ENCODE data around the gene ZC3H10.
"Not testable (repeated sequence)": the region's sequence is repeated elsewhere in the genome, so short reads cannot be mapped to it uniquely, and the experiment has no call there.

The ZC3H10 gene

DNA sequence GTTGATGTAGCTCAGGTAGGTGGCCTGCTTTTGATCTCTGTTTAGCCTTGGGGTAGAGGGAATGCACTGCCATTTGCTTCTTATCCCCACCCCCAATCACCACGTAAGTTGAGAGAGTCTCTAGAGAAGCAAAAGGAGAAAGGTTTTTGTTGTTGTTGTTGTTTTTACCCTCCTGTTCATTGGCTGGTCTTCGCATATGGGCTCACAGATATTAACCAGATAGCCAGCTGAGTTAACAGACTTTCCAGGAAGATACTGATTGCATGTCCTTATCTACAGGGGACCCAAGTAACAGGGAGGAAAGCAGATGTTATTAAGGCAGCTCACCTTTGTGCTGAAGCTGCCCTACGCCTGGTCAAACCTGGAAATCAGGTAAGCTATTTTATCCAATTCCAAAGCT is 10.8 kb upstream of the ZC3H10 start:
- H3K4me3 ChIP-seq (replicated peaks; ENCODE audit: low read depth, low read length): no peak overlapping the region
- DNase-seq (ENCODE audit: low read depth): no peak
- TF ChIP-seq, protein P1, sequence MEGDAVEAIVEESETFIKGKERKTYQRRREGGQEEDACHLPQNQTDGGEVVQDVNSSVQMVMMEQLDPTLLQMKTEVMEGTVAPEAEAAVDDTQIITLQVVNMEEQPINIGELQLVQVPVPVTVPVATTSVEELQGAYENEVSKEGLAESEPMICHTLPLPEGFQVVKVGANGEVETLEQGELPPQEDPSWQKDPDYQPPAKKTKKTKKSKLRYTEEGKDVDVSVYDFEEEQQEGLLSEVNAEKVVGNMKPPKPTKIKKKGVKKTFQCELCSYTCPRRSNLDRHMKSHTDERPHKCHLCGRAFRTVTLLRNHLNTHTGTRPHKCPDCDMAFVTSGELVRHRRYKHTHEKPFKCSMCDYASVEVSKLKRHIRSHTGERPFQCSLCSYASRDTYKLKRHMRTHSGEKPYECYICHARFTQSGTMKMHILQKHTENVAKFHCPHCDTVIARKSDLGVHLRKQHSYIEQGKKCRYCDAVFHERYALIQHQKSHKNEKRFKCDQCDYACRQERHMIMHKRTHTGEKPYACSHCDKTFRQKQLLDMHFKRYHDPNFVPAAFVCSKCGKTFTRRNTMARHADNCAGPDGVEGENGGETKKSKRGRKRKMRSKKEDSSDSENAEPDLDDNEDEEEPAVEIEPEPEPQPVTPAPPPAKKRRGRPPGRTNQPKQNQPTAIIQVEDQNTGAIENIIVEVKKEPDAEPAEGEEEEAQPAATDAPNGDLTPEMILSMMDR (IDR thresholded peaks at IDR 0.05; ENCODE audit: low read length, missing control alignments): no peak

DNA sequence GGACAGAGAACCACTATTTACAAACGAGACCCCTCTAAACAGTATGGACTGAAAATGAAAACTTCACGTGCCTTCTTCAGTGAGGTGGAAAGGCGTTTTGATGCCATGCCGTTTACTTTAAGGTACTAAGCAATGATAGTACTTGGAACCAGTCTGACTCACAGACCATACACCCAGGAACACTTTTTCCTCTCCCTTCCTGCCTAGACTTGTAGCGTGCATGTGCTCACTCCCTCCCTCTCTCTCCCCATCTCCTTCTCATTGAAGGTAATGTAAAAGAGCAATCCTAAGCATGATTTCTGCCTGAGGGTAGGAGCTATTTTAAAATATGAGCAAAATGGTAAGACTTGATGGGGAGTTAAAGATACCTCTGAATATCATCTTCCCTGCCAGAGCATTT is 7.5 kb upstream of the ZC3H10 start:
- TF ChIP-seq, protein P1 (IDR thresholded peaks at IDR 0.05; ENCODE audit: low read length, missing control alignments): no peak
- H3K4me3 ChIP-seq (replicated peaks; ENCODE audit: low read depth, low read length): no peak overlapping the region
- DNase-seq (ENCODE audit: low read depth): no peak

DNA sequence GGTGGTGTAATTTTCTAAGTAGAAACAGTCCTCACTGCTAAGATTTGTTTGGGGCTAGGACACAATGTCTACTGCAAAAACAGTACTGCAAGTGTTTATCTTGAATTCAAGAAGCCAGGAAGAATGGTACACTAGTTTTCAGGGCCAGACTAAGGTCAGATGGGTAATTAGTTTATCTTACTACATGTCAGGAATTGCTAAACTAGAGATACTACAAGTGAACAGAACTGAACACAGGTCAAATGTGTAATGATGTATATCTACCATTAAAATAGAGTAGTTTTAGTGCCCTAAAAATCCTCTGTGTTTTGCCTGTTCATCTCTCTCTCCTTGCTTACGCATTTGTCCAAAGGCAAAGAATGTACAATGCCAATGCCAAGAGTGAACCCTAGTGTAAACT is 4.0 kb upstream of the ZC3H10 start:
- no peak overlapping the region for H3K4me3 ChIP-seq (replicated peaks; ENCODE audit: low read depth, low read length)
- TF ChIP-seq, protein P1 (IDR thresholded peaks at IDR 0.05; ENCODE audit: low read length, missing control alignments): no peak
- no peak for DNase-seq (ENCODE audit: low read depth)

DNA sequence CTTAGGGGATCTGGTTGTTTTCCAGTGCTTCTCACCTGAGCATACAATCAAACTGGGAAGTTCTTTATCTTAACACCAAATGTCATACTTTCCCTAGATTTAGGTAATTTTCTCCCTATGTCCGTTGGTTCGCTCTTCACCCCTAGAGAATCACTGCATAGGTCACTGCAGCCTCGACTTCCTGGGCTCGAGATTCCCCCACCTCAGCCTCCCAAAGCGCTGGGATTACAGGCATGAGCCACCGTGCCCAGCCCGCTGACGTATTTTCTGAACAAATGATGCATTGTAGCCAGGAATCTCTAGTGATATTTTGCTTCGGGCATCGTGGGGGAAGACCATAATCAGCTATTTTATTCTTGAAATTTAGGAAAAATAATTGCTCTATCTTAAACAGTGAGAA is 2.7 kb upstream of the ZC3H10 start:
- peak overlapping the region; percentile 86 for H3K4me3 ChIP-seq (replicated peaks; ENCODE audit: low read depth, low read length)
- DNase-seq (ENCODE audit: low read depth): peak; percentile 45
- TF ChIP-seq, protein P1 (IDR thresholded peaks at IDR 0.05; ENCODE audit: low read length, missing control alignments): no peak

DNA sequence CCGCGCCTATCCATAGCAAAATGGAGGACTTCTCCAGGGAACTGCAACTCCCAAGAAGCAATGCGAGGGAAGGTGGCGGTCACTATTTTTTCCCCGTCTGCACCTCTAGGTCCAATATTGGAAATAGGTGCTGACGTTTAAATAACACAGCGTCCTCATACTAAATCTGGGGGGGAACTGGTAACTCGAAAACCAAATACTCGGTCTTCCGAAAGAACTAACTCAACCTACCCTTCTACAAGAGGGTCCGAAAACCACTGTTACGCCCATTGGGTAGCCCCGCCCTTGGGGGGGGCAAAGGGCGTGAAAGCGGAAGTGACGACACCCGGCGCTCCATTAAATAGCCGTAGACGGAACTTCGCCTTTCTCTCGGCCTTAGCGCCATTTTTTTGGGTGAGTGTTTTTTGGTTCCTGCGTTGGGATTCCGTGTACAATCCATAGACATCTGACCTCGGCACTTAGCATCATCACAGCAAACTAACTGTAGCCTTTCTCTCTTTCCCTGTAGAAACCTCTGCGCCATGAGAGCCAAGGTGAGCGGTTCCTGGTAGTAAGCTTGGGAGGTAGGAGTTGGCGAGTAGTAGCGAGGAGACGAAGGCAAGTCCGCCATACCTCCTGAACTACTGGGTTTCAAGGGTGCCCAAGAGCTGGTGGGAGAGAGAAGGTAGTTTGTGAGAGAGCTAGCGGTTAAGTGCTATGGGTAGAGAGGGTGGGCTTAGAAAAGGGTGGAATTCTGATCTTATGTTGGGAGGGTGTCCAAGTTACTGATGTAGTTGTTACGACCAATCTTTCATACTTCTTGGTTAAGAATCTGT is 1.6 kb upstream of the ZC3H10 start, which contains the start of gene RPL41:
Gene RPL41, plus strand, starts transcription at position 367 of the 815 bp plus-strand sequence.
- TF ChIP-seq, protein P1 (IDR thresholded peaks at IDR 0.05; ENCODE audit: low read length, missing control alignments): no peak
- peak within 1 kb of the TSS; percentile 86 for H3K4me3 ChIP-seq (replicated peaks; ENCODE audit: low read depth, low read length)
- DNase-seq (ENCODE audit: low read depth): peak; percentile 96

DNA sequence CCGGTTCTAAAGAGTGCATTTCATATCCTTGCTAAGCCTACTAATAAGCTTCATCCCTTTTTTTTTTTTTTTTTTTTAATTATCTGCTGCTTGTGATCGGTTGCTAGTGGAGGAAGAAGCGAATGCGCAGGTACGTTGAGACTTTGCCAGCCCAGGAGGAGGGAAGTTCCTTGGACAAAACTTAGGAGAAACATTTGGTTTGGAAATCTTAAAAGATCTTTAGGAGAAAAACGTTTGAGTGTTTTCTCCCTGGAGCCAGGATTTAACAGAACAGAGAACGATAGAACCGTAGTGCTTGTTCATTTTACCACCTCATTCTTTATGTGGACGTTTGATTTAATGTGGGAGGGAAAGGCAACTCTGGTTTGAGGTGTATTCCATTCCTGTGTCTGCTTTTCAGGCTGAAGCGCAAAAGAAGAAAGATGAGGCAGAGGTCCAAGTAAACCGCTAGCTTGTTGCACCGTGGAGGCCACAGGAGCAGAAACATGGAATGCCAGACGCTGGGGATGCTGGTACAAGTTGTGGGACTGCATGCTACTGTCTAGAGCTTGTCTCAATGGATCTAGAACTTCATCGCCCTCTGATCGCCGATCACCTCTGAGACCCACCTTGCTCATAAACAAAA is 872 bp upstream of the ZC3H10 start:
- peak overlapping the region; percentile 92 for H3K4me3 ChIP-seq (replicated peaks; ENCODE audit: low read depth, low read length)
- not testable (repeated sequence) for DNase-seq (ENCODE audit: low read depth)

DNA sequence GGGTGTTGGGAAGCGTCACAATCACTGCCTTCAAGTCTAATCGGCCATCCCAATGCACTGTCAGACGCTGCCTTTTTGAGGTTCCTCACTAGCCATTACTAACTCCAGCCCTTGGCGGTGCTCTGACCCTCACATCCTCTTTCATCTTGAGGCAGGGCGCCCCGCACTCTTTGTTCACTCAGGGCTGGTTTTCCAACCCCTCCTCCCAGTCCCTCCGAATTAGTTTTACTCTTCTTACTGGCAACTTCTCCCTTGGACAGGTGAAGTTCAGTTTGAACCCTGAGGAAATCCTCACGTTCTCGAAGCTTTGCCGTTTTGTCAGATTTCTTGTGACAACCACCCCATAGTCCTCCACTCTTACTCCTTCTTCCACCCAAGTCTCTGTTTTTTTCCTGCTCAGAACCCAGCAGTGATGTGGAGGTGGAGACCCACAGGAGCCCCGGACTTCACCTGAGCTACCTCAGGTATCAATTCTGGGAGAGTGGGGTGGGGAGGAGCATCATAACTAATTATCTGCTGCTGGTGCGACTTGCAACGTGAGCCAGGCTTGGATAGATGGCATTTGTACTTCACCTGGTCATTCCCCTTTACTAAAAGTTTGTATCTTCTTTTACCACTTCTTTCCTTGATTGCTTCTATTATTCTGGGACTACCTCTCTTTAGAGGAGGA is 757 bp downstream of the ZC3H10 start:
- DNase-seq (ENCODE audit: low read depth): no peak
- peak overlapping the region; percentile 92 for H3K4me3 ChIP-seq (replicated peaks; ENCODE audit: low read depth, low read length)
- TF ChIP-seq, protein P1 (IDR thresholded peaks at IDR 0.05; ENCODE audit: low read length, missing control alignments): no peak

All from fibroblast of pulmonary artery (primary cell).